ENCODE results near the gene SVBP. TPM values are rescaled to one million over a fixed set of nuclear protein-coding genes. Genes with fewer than 3 reads are reported as not detected.

Gene SVBP
- total RNA-seq, 1 experiment from 2014 or later, result 10.1 TPM

DNA sequence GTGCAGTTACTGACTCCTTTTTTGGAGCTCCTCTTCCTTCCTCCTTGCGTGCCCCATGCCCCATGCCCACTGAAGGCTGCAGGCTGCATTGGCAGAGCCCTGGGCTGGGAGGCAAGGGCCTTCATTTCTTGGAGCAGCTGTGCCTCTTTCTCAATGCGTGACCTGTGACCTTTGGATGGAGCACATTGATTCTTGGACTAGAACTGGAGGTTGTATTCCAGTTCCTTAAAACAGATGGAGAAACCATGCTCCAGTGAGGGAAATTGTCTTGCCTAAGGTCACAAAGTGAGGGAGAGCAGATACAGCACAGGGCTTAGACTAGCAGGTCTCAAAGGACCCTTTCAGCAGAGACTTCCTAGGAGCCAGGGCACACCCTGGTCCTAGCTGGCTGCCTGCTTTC is 23.4 kb downstream of the SVBP start:
- Mint-ChIP-seq H3K4me1 (ENCODE audit: low read depth, unreplicated experiment) (no peaks in the 10 kb centered on the region), H3K9me3 (ENCODE audit: low read depth, unreplicated experiment) (no peaks in the 10 kb centered on the region), H3K27me3 (ENCODE audit: unreplicated experiment) (no peaks in the 10 kb centered on the region), H3K4me3 (ENCODE audit: low read depth, unreplicated experiment) (no peak overlapping the region), H3K36me3 (ENCODE audit: insufficient read depth, unreplicated experiment) (no peaks in the 10 kb centered on the region), H3K27ac (ENCODE audit: unreplicated experiment) (no peak overlapping the region)
- BruUV-seq (replicated peaks), result no TSS peak
- CTCF ChIA-PET, result interaction anchor here (1.2 kb wide), 1 partner anchor 27 kb away, joined by 3 read pairs; the partner anchor contains the start of genes C1orf50 and P3H1
- TF ChIP-seq CTCF (IDR thresholded peaks at IDR 0.05; ENCODE audit: unreplicated experiment), result no peak
- intact Hi-C loops (cut with micrococcal nuclease; ENCODE audit: unreplicated experiment), result no loop called here
- no peak for DNase-seq

DNA sequence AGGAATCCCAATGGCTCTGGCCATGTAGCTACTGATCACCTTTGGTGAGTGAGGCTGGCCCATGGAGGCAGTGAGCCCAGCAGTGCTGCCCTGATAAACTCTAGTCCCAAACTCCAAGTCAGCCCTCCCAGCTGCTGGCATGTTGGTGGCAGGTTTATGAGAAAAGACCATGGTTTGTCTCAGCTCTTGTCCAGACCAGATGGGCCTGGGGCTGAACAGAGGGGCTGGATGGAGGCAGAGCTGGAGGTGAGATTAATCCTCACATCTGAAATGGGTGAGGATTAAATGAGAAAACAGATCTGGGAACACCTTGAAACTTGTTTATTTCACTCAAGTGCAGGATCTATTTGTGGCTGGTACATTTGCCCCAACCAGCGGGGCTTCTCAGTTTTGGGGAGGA is 29.2 kb downstream of the SVBP start:
- Mint-ChIP-seq H3K27me3 (ENCODE audit: unreplicated experiment) (no peaks in the 10 kb centered on the region), H3K36me3 (ENCODE audit: insufficient read depth, unreplicated experiment) (peaks cover 9% of the 10 kb centered on the region), H3K9me3 (ENCODE audit: low read depth, unreplicated experiment) (no peaks in the 10 kb centered on the region), H3K27ac (ENCODE audit: unreplicated experiment) (no peak overlapping the region), H3K4me1 (ENCODE audit: low read depth, unreplicated experiment) (no peaks in the 10 kb centered on the region), H3K4me3 (ENCODE audit: low read depth, unreplicated experiment) (no peak overlapping the region)
- BruUV-seq (replicated peaks), result no TSS peak
- CTCF ChIA-PET, result no interaction called here
- intact Hi-C loops (cut with micrococcal nuclease; ENCODE audit: unreplicated experiment), result no loop called here
- DNase-seq, result no peak
- no peak for TF ChIP-seq CTCF (IDR thresholded peaks at IDR 0.05; ENCODE audit: unreplicated experiment)

DNA sequence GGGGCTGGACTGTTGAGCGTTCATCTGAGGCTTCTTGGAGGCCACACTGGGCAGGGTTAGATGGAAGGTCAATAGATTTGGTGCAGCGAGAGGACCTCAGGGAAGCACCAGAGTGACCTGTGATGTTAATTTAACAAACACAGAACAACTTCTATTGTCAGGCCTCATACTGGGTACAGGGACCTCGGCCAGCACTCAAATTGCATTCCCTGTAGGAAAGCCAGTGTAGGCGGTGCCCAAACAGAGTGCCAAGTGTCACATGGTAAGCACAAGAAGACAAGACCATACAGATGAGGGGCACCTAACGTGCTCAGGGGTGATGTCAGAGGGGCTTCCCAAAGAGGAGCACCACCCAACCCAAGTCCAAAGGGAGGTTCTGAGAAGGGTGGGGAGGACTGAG is 31.1 kb downstream of the SVBP start:
- DNase-seq, result no peak
- intact Hi-C loops (cut with micrococcal nuclease; ENCODE audit: unreplicated experiment), result no loop called here
- no TSS peak for BruUV-seq (replicated peaks)
- H3K9me3 Mint-ChIP-seq (ENCODE audit: low read depth, unreplicated experiment), result no peaks in the 10 kb centered on the region
- peaks cover 14% of the 10 kb centered on the region for H3K36me3 Mint-ChIP-seq (ENCODE audit: insufficient read depth, unreplicated experiment)
- no peaks in the 10 kb centered on the region for H3K4me1 Mint-ChIP-seq (ENCODE audit: low read depth, unreplicated experiment)
- no peak for TF ChIP-seq CTCF (IDR thresholded peaks at IDR 0.05; ENCODE audit: unreplicated experiment)
- CTCF ChIA-PET, result no interaction called here
- H3K27ac Mint-ChIP-seq (ENCODE audit: unreplicated experiment), result peak overlapping the region; percentile 54
- H3K4me3 Mint-ChIP-seq (ENCODE audit: low read depth, unreplicated experiment), result no peak overlapping the region
- H3K27me3 Mint-ChIP-seq (ENCODE audit: unreplicated experiment), result no peaks in the 10 kb centered on the region

DNA sequence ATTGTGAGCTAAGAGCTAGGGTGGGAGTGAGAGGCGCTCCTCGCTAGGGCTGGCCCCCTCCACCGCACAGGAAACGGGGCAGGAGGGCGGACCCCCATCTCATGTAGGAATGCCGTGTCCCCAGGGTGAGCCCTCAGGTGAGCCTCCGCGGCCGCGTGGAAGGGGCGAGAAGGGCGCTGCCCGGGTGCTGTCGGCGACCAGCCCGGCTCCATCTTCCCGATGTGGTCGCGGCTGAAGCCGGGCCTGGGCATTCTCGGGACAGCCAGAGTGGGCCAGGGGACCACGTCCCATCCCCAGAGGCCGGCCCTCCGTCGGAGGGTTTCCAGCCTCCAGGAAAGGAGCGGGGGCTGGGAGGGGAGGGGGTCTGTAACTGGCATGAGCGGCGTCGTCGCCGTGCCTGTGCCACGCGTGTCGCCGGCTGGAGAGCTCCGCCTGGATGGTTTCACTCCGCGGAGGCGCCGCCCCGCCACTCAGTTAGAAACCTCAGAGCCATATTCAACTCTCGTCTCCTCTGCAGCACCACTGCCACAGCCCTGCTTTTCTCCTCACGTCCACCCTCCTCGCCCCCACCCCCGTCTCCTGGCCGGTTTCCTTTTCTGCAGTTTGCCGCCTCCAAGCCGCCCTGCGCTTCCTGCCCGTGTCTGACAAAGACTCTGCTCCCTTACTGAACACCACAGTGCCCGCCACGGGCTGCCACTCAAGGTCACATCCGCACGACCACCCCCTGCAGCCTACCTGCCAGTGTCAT is 32.1 kb downstream of the SVBP start, which contains the start of gene TMEM269:
TMEM269 (plus strand) TSS at position 46 of the 748 bp plus-strand sequence. CDS start 4,903 bp downstream, outside the sequence.
- no peaks in the 10 kb centered on the region for H3K9me3 Mint-ChIP-seq (ENCODE audit: low read depth, unreplicated experiment)
- intact Hi-C loops (cut with micrococcal nuclease; ENCODE audit: unreplicated experiment), result no loop called here
- no TSS peak for BruUV-seq (replicated peaks)
- H3K36me3 Mint-ChIP-seq (ENCODE audit: insufficient read depth, unreplicated experiment), result peaks cover 14% of the 10 kb centered on the region
- no peak for TF ChIP-seq CTCF (IDR thresholded peaks at IDR 0.05; ENCODE audit: unreplicated experiment)
- H3K27ac Mint-ChIP-seq (ENCODE audit: unreplicated experiment), result peak within 1 kb of the TSS; percentile 54
- no peaks in the 10 kb centered on the region for H3K4me1 Mint-ChIP-seq (ENCODE audit: low read depth, unreplicated experiment)
- CTCF ChIA-PET, result no interaction called here
- H3K4me3 Mint-ChIP-seq (ENCODE audit: low read depth, unreplicated experiment), result no peak within 1 kb of the TSS
- no peak for DNase-seq
- H3K27me3 Mint-ChIP-seq (ENCODE audit: unreplicated experiment), result no peaks in the 10 kb centered on the region
